ENCODE results near the gene AHRR.

Gene AHRR

GRCh38 chr5:355958-356357 is 34.4 kb downstream of the AHRR start:
- TF ChIP-seq CTCF (IDR thresholded peaks at IDR 0.05; ENCODE audit: insufficient read depth, missing control alignments): no peak
- no peak for DNase-seq (ENCODE audit: insufficient read length, low spot score)
- no peak for FAIRE-seq

GRCh38 chr5:359301-359897 is 37.9 kb downstream of the AHRR start:
- no peak for TF ChIP-seq CTCF (IDR thresholded peaks at IDR 0.05; ENCODE audit: insufficient read depth, missing control alignments)
- DNase-seq (ENCODE audit: insufficient read length, low spot score): no peak
- no peak for FAIRE-seq

- TF ChIP-seq CTCF (IDR thresholded peaks at IDR 0.05; ENCODE audit: insufficient read depth, missing control alignments): no peak
- no peak for DNase-seq (ENCODE audit: insufficient read length, low spot score)
- FAIRE-seq: no peak
Observed at GRCh38 chr5:360257-361027, 38.9 kb downstream of the AHRR start.

- no peak for DNase-seq (ENCODE audit: insufficient read length, low spot score)
- no peak for FAIRE-seq
- no peak for TF ChIP-seq CTCF (IDR thresholded peaks at IDR 0.05; ENCODE audit: insufficient read depth, missing control alignments)
Observed at GRCh38 chr5:362189-362588, 40.7 kb downstream of the AHRR start.

- FAIRE-seq (no peak), DNase-seq (ENCODE audit: insufficient read length, low spot score) (no peak)
- TF ChIP-seq CTCF (IDR thresholded peaks at IDR 0.05; ENCODE audit: insufficient read depth, missing control alignments): no peak
Observed at GRCh38 chr5:362978-363765, 41.7 kb downstream of the AHRR start.

- FAIRE-seq (no peak), DNase-seq (ENCODE audit: insufficient read length, low spot score) (no peak)
- no peak for TF ChIP-seq CTCF (IDR thresholded peaks at IDR 0.05; ENCODE audit: insufficient read depth, missing control alignments)
Observed at GRCh38 chr5:364497-364896, 43.0 kb downstream of the AHRR start.
